Choroid plexus epithelial cell (primary cell): ENCODE measurements around the gene PIM3.
A peak's percentile ranks its signal among the peaks of the same experiment; 100 is the strongest.

ENCODE experiments used
- DNase-seq: peaks from one replicate; pipeline ENCODE4 v3.0.0-alpha.2; 2010; ENCODE audit warnings: low read depth
- H3K4me3 ChIP-seq: 2 replicates; pipeline ENCODE4 v1.5.1; 2011; ENCODE audit warnings: low read depth, mild to moderate bottlenecking, control low read depth, low read length, moderate library complexity
- TF ChIP-seq, protein P1 (sequence below): conservative IDR thresholded peaks from 2 replicates; pipeline ENCODE4 v1.5.1; 2011; ENCODE audit warnings: low read depth, mild to moderate bottlenecking, control low read depth, inconsistent platforms, low read length, moderate library complexity

PIM3 gene

GRCh38 chr22:49949914-49950292 lies 10.7 kb upstream of the PIM3 start:
- DNase-seq, result no peak
- H3K4me3 ChIP-seq, result no peak overlapping the region
- TF ChIP-seq, protein P1, sequence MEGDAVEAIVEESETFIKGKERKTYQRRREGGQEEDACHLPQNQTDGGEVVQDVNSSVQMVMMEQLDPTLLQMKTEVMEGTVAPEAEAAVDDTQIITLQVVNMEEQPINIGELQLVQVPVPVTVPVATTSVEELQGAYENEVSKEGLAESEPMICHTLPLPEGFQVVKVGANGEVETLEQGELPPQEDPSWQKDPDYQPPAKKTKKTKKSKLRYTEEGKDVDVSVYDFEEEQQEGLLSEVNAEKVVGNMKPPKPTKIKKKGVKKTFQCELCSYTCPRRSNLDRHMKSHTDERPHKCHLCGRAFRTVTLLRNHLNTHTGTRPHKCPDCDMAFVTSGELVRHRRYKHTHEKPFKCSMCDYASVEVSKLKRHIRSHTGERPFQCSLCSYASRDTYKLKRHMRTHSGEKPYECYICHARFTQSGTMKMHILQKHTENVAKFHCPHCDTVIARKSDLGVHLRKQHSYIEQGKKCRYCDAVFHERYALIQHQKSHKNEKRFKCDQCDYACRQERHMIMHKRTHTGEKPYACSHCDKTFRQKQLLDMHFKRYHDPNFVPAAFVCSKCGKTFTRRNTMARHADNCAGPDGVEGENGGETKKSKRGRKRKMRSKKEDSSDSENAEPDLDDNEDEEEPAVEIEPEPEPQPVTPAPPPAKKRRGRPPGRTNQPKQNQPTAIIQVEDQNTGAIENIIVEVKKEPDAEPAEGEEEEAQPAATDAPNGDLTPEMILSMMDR, result no peak

- no peak overlapping the region for H3K4me3 ChIP-seq
- TF ChIP-seq, protein P1, result no peak
- no peak for DNase-seq
Observed at GRCh38 chr22:49950396-49950994, 10.1 kb upstream of the PIM3 start.

GRCh38 chr22:49951000-49951677 lies 9.4 kb upstream of the PIM3 start:
- no peak overlapping the region for H3K4me3 ChIP-seq
- no peak for DNase-seq
- TF ChIP-seq, protein P1, result no peak

GRCh38 chr22:49951678-49951985 lies 8.9 kb upstream of the PIM3 start:
- H3K4me3 ChIP-seq, result no peak overlapping the region
- TF ChIP-seq, protein P1, result no peak
- DNase-seq, result no peak

DNA sequence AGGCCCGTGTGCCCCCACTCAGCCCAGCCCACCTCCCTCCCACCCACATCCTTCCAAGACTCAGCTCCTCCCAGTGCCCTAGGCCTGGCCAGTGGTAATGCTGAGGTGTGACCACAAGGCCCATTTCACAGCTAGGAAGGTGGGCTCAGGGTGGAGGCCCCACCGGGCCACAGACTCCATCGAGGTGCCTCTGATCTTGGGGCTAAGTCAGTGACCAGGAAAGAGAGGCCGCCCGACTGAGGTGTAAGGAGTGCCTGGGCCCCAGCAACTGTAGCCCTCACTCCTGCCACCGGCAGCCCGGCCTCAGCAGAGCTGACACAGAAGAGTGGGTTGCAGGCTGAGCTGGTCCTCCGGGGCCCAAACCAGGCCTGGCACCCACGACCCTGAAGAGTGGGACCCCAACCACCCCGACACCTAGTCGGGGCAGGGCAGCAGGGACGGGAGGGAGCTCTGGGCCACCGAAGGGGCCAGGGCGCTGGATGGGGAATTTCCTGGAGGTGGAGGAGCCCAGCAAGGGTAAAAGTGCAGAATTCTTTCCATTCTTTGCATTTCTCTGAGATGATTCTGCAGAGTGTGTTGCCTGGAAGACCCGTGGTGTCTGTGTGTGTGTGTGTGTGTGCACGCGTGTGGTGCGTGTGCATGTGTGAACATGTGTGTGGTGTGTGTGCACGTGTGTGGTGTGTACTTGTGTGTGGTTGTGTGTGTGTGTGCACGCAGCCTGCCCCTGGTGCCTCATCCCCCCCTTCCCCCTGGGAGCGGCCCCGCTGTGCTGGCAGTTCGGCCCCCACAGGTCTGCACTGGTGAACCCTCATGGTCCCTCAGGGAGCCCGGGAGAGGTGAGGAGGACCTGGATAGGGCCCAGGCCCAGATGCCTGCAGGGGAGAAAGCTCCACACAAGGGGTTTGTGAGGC lies 8.3 kb upstream of the PIM3 start:
- no peak overlapping the region for H3K4me3 ChIP-seq
- peak; percentile 91 for DNase-seq
- TF ChIP-seq, protein P1, result no peak

DNA sequence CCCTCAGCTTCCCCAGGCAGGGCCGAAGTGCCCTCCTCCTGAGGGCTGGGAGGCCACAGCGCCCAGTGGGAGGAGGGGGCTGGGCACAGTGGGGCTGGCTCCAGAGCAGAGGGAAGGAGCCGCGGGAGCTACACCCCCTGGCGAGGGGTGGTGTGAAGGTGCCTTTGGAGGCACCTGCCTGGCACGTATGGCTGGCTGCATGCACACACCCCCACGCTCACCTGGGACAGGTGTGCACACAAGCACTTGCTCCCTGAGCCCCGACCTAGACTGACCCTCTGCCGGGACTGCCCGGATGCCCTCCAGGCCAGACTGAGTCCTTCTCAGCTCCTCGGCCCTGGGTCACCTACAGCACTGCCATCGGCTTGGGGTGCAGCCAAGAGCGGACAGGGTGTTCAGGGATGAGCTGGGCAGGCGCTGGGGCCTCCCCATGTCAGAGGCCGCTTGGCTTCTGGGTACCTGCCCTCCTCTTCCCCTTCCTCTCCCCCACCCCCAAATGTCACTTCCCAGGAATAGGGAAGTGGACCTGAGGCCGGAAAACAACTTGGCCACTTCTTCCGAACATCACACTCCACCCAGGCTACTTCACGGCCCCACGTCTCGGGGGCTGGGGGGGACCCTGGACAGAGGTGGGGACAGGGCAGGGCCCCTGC lies 7.4 kb upstream of the PIM3 start:
- TF ChIP-seq, protein P1, result no peak
- H3K4me3 ChIP-seq, result no peak overlapping the region
- DNase-seq, result no peak
